ENCODE data around the gene DGKZ. TPM values are rescaled to one million over a fixed set of nuclear protein-coding genes. Genes with fewer than 3 reads are reported as not detected.

Gene DGKZ
- total RNA-seq, 1 experiment from 2014 or later, result 68.9 TPM

DNA sequence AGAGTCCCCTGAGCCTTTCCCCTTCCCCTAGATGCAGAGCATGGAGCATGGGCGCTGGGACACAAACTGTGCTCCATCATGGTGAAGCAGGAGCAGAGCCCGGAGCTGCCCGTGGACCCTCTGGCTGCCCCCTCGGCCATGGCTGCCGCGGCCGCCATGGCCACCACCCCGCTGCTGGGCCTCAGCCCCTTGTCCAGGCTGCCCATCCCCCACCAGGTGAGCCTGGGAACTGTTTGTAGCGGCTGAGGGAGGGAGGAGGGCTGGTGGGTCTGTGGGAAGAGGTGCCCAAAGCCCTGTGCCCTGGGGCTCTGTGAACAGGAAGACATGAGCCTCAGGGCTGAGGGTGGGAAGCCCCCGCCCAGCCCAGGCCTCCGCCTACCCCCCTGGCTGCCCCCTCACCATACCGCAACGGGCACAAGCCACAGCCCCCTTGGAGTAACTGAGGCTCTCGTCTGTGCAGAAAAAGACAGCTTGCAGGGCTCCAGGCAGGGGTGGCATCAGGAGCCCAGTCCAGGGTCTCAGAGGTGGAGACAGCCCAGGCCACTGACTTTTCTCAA is 39.4 kb upstream of the DGKZ start:
- WGBS (ENCODE audit: extremely low coverage, insufficient read length, low lambda C conversion rate), result no CpG with 5 or more reads among the region's 14 CpGs
- peaks cover 0 to 4% (median 0%) of the 10 kb centered on the region in 3 experiments; a peak in 2 of 7 replicates for H3K36me3 Mint-ChIP-seq (ENCODE audit: insufficient read depth in 1 of 3, low read depth in 3 of 3)
- no peak for DNase-seq

More for the DNA sequence above, 39.4 kb upstream of the DGKZ start:
- no peak overlapping the region for H3K56ac ChIP-seq (ENCODE audit: insufficient read length, low read depth, low read length)
- no peaks in the 10 kb centered on the region for H3K79me2 ChIP-seq (ENCODE audit: insufficient read depth, low read length)
- no peak overlapping the region for H3K4ac ChIP-seq (ENCODE audit: low read depth, low read length)
- H3T11ph ChIP-seq (ENCODE audit: low read length), result no peak overlapping the region
- no peaks in the 10 kb centered on the region for H3K23me2 ChIP-seq (ENCODE audit: insufficient read length, low read depth, low read length, poor library complexity, severe bottlenecking)
- no peaks in the 10 kb centered on the region for H3K27me3 ChIP-seq (ENCODE audit: insufficient read depth, low read length)
- no peak overlapping the region for H3K14ac ChIP-seq (ENCODE audit: insufficient read depth, low read length)
- H3K4me3 Mint-ChIP-seq, result no peak overlapping the region
- H2AFZ ChIP-seq (ENCODE audit: low read length), result no peak overlapping the region
- no peak overlapping the region for H4K5ac ChIP-seq (ENCODE audit: insufficient read length, low read depth, low read length)
- no peaks in the 10 kb centered on the region for H3K9me3 ChIP-seq (ENCODE audit: control insufficient read depth, low read depth, low read length)
- no peak overlapping the region for H3K27ac Mint-ChIP-seq
- no peak for TF ChIP-seq CTCF (conservative IDR thresholded peaks at IDR 0.05)
- H2BK5ac ChIP-seq (ENCODE audit: insufficient read length, low read length), result no peak overlapping the region
- no peaks in the 10 kb centered on the region for H3K4me1 ChIP-seq (ENCODE audit: insufficient read depth, low read length)
- H3K9me3 Mint-ChIP-seq, result no peaks in the 10 kb centered on the region
- peaks cover 11 to 30% of the 10 kb centered on the region in 2 experiments for H3K4me1 Mint-ChIP-seq
- no peak overlapping the region for H2BK12ac ChIP-seq (ENCODE audit: insufficient read length, low read depth, low read length)
- H2AK5ac ChIP-seq (ENCODE audit: insufficient read length, low read length), result no peak overlapping the region
- no peak overlapping the region for H3K27ac ChIP-seq (ENCODE audit: insufficient read length, low read depth, low read length)
- no peak overlapping the region for H3K23ac ChIP-seq (ENCODE audit: insufficient read length, low read depth, low read length)
- H2BK120ac ChIP-seq (ENCODE audit: low read depth, low read length, poor library complexity, severe bottlenecking), result no peak overlapping the region
- H3K9ac ChIP-seq (ENCODE audit: extremely low read depth, insufficient read length, low read length), result no peak overlapping the region
- no peak overlapping the region for H3K18ac ChIP-seq (ENCODE audit: insufficient read length, low read depth, low read length)
- H4K8ac ChIP-seq (replicated peaks; ENCODE audit: insufficient read length, low read depth, low read length), result no peak overlapping the region
- H2BK20ac ChIP-seq (ENCODE audit: low read depth, low read length, poor library complexity, severe bottlenecking), result no peak overlapping the region
- peak overlapping the region; percentile 53 for H4K91ac ChIP-seq (ENCODE audit: insufficient read length, low read depth, low read length)
- no peaks in the 10 kb centered on the region for H4K20me1 ChIP-seq (ENCODE audit: control insufficient read depth, insufficient read depth, insufficient read length)
- no peak overlapping the region for H3K4me2 ChIP-seq (ENCODE audit: insufficient read depth, insufficient read length, low read length)
- no peaks in the 10 kb centered on the region for H3K79me1 ChIP-seq (ENCODE audit: insufficient read depth, low read depth, low read length, poor library complexity, severe bottlenecking)
- H2BK15ac ChIP-seq (ENCODE audit: low read depth, low read length), result no peak overlapping the region
- H3K27me3 Mint-ChIP-seq (ENCODE audit: low read depth), result no peaks in the 10 kb centered on the region
